GM18951 (cell line): ENCODE data around the gene MRTO4.
"Not testable (repeated sequence)": the region's sequence is repeated elsewhere in the genome, so short reads cannot be mapped to it uniquely, and the experiment has no call there.

Experiments used
- POLR2A ChIP-seq: IDR thresholded peaks from 4 replicates; pipeline ENCODE4 v1.6.1; 2011; ENCODE audit warnings: mild to moderate bottlenecking; ENCODE audit not compliant: insufficient read length, insufficient read depth; ENCODE audit errors: extremely low read depth
- in situ Hi-C: fragments of 300-500 bp; cut with MboI; formaldehyde crosslinking; loops from one replicate; pipeline ENCODE4 v1.12.0; 2022; ENCODE audit warnings: low sequenced_read_pairs, mixed read lengths, inconsistent platforms; ENCODE audit not compliant: unreplicated experiment

The MRTO4 gene

GRCh38 chr1:19239876-19240275 is 11.7 kb upstream of the MRTO4 start:
- in situ Hi-C loops: loop anchor here (25.0 kb wide), 1 partner anchor 328 kb away; the partner anchor contains the start of gene ALDH4A1
- no peak for TF ChIP-seq POLR2A

GRCh38 chr1:19240673-19241538 is 10.7 kb upstream of the MRTO4 start:
- peak; percentile 11 for TF ChIP-seq POLR2A
- in situ Hi-C loops: loop anchor here (25.0 kb wide), 1 partner anchor 329 kb away; the partner anchor contains the start of gene ALDH4A1

- no peak for TF ChIP-seq POLR2A
These were observed 838 bp upstream of the MRTO4 start for GRCh38 chr1:19250629-19251304.

GRCh38 chr1:19254416-19254815 is 2.8 kb downstream of the MRTO4 start:
- no peak for TF ChIP-seq POLR2A
- in situ Hi-C loops: no loop called here

More at GRCh38 chr1:19250629-19251304, 838 bp upstream of the MRTO4 start:
- in situ Hi-C loops: no loop called here

- in situ Hi-C loops: no loop called here
- no peak for TF ChIP-seq POLR2A
These were observed 3.7 kb downstream of the MRTO4 start for GRCh38 chr1:19255288-19255687.

GRCh38 chr1:19256301-19256700 is 4.7 kb downstream of the MRTO4 start:
- in situ Hi-C loops: not testable (repeated sequence)

GRCh38 chr1:19257178-19257914 is 5.7 kb downstream of the MRTO4 start:
- in situ Hi-C loops: no loop called here
- TF ChIP-seq POLR2A: no peak

GRCh38 chr1:19258353-19258752 is 6.7 kb downstream of the MRTO4 start:
- in situ Hi-C loops: no loop called here
- TF ChIP-seq POLR2A: no peak

GRCh38 chr1:19260211-19261138 is 8.9 kb downstream of the MRTO4 start:
- no peak for TF ChIP-seq POLR2A
- in situ Hi-C loops: no loop called here

- peak; percentile 5 for TF ChIP-seq POLR2A
- in situ Hi-C loops: no loop called here
These were observed 10.4 kb downstream of the MRTO4 start for GRCh38 chr1:19262047-19262446.

- in situ Hi-C loops: no loop called here
- TF ChIP-seq POLR2A: no peak
These were observed 11.1 kb downstream of the MRTO4 start for GRCh38 chr1:19262744-19263143.

GRCh38 chr1:19268445-19268844 is 16.8 kb downstream of the MRTO4 start:
- in situ Hi-C loops: no loop called here
- no peak for TF ChIP-seq POLR2A

- in situ Hi-C loops: not testable (repeated sequence)
These were observed 18.1 kb downstream of the MRTO4 start for GRCh38 chr1:19269427-19270342.

GRCh38 chr1:19270343-19270730 is 18.7 kb downstream of the MRTO4 start:
- in situ Hi-C loops: not testable (repeated sequence)
